GM23338 (cell line): ENCODE data around the gene NEURL1. TPM values are rescaled to one million over a fixed set of nuclear protein-coding genes. Genes with fewer than 3 reads are reported as not detected.

Experiments
- ATAC-seq: fragments of 200-7000 bp; cut with Tn5 transposase; 3 replicates; pipeline ENCODE4 v1.9.1; 2020
- DNase-seq: peaks from one replicate; pipeline ENCODE4 v3.0.0-alpha.2; 2015; ENCODE audit warnings: low spot score
- H2AFZ ChIP-seq: fragments of 200-600 bp; sonication (generic); 2 replicates; pipeline ENCODE4 v1.8.0; 2016; ENCODE audit warnings: antibody characterized with exemption, mild to moderate bottlenecking, moderate library complexity
- H3F3A ChIP-seq: fragments of 200-600 bp; sonication (generic); replicated peaks from 2 replicates; pipeline ENCODE4 v1.8.0; 2017; ENCODE audit warnings: antibody characterized with exemption, mixed run types, low read depth
- H3K27ac ChIP-seq: fragments of 200-600 bp; sonication (generic); 2 replicates; pipeline ENCODE4 v1.6.1; 2016; ENCODE audit warnings: low read depth
- H3K27me3 ChIP-seq: fragments of 200-600 bp; sonication (generic); 2 replicates; pipeline ENCODE4 v1.8.0; 2016; ENCODE audit warnings: mild to moderate bottlenecking, mixed run types, moderate library complexity; ENCODE audit not compliant: insufficient read depth
- H3K36me3 ChIP-seq: fragments of 200-600 bp; sonication (generic); 2 replicates; pipeline ENCODE4 v1.8.0; 2016; ENCODE audit warnings: mild to moderate bottlenecking; ENCODE audit not compliant: insufficient read depth
- H3K4me1 ChIP-seq: fragments of 200-600 bp; sonication (generic); 2 replicates; pipeline ENCODE4 v1.8.0; 2016; ENCODE audit warnings: mild to moderate bottlenecking, moderate library complexity; ENCODE audit not compliant: insufficient read depth
- H3K4me2 ChIP-seq: fragments of 200-600 bp; sonication (generic); 2 replicates; pipeline ENCODE4 v1.7.1; 2017; ENCODE audit warnings: mixed run types
- H3K4me3 ChIP-seq: fragments of 200-600 bp; sonication (generic); 2 replicates; pipeline ENCODE4 v1.6.1; 2016; ENCODE audit warnings: mixed run types
- H3K79me2 ChIP-seq: fragments of 200-600 bp; sonication (generic); replicated peaks from 2 replicates; pipeline ENCODE4 v1.8.0; 2017; ENCODE audit warnings: mild to moderate bottlenecking; ENCODE audit not compliant: insufficient read depth
- H3K9me2 ChIP-seq: fragments of 200-600 bp; sonication (generic); 2 replicates; pipeline ENCODE4 v1.8.0; 2017; ENCODE audit not compliant: insufficient read depth
- H4K20me1 ChIP-seq: fragments of 200-600 bp; sonication (generic); replicated peaks from 2 replicates; pipeline ENCODE4 v1.8.0; 2017; ENCODE audit warnings: mild to moderate bottlenecking; ENCODE audit not compliant: insufficient read depth
- H3K27ac Mint-ChIP-seq: 2 replicates; pipeline ENCODE4 v1.8.0; 2020; ENCODE audit warnings: inconsistent platforms, mild to moderate bottlenecking, moderate library complexity, mixed read lengths
- H3K27me3 Mint-ChIP-seq: 3 replicates; pipeline ENCODE4 v1.8.0; 2022; ENCODE audit warnings: low read depth, mild to moderate bottlenecking, moderate library complexity, mixed read lengths, inconsistent platforms; ENCODE audit not compliant: insufficient read depth, poor library complexity
- H3K36me3 Mint-ChIP-seq: 3 replicates; pipeline ENCODE4 v1.8.0; 2021; ENCODE audit warnings: low read depth, mild to moderate bottlenecking, inconsistent platforms, moderate library complexity, mixed read lengths
- H3K4me1 Mint-ChIP-seq: 3 replicates; pipeline ENCODE4 v1.8.0; 2020; ENCODE audit warnings: mild to moderate bottlenecking, inconsistent platforms, mixed read lengths
- H3K4me3 Mint-ChIP-seq: 3 replicates; pipeline ENCODE4 v1.8.0; 2021; ENCODE audit warnings: moderate library complexity, mild to moderate bottlenecking, inconsistent platforms, mixed read lengths
- H3K9me3 Mint-ChIP-seq: 3 replicates; pipeline ENCODE4 v1.8.0; 2020; ENCODE audit warnings: moderate library complexity, mild to moderate bottlenecking, inconsistent platforms, mixed read lengths
- CTCF ChIP-seq, 2 experiments: fragments of 200-600 bp in 1 of 2; sonication (generic) in 1 of 2; conservative IDR thresholded peaks; 2 replicates each; pipeline versions ENCODE4 v1.5.1 to v1.6.1; 2016 to 2017; ENCODE audit warnings: antibody characterized with exemption in 2 of 2, low read depth in 2 of 2, mild to moderate bottlenecking in 2 of 2, moderate library complexity in 1 of 2
- EZH2 ChIP-seq: fragments of 200-600 bp; sonication (generic); IDR thresholded peaks from one replicate; pipeline ENCODE4 v1.8.0; 2017; ENCODE audit warnings: antibody characterized with exemption, mild to moderate bottlenecking, low read depth; ENCODE audit not compliant: unreplicated experiment
- EZH2phosphoT487 ChIP-seq: fragments of 200-600 bp; sonication (generic); IDR thresholded peaks from one replicate; pipeline ENCODE4 v1.8.1; 2018; ENCODE audit warnings: antibody characterized with exemption; ENCODE audit not compliant: unreplicated experiment
- NANOG ChIP-seq: IDR thresholded peaks from 2 replicates; pipeline ENCODE4 v1.6.1; 2016; ENCODE audit warnings: antibody characterized with exemption, borderline replicate concordance
- STAT1 ChIP-seq: IDR thresholded peaks from one replicate; pipeline ENCODE4 v1.6.1; 2016; ENCODE audit warnings: antibody characterized with exemption; ENCODE audit not compliant: unreplicated experiment
- ZNF114 ChIP-seq: fragments of 250-450 bp; sonication (Bioruptor Pico); IDR thresholded peaks from 2 replicates; pipeline ENCODE4 v1.5.0; 2020; ENCODE audit warnings: mild to moderate bottlenecking, moderate library complexity
- ZNF331 ChIP-seq: fragments of 250-450 bp; sonication (Bioruptor Pico); IDR thresholded peaks from 2 replicates; pipeline ENCODE4 v1.5.0; 2020; ENCODE audit warnings: low read depth, mild to moderate bottlenecking, moderate library complexity
- polyA plus RNA-seq: library from polyadenylated mRNA; unstranded; fragments of >200 nt; fragmentation: Nextera tagmentation; extraction: Ambion mirVana; gene quantifications from 2 replicates; pipeline ENCODE4 v1.2.1, GENCODE V29; 2016
- total RNA-seq: library from RNA; depleted of rRNA; stranded (reverse); fragments of >200 nt; shearing (Covaris generic); gene quantifications from 2 replicates; pipeline ENCODE4 v1.2.3, GENCODE V29; 2014

Gene NEURL1
- total and polyA plus RNA-seq, 2 experiments from 2014 or later, result 0.82 to 1.1 TPM

GRCh38 chr10:103445366-103445765 is 48.1 kb upstream of the NEURL1 start:
- H3K4me1 Mint-ChIP-seq, result peaks cover under 1% of the 10 kb centered on the region; the same call in 1 of the 3 replicates
- DNase-seq (no peak), ATAC-seq (no peak)
- peaks cover 46% of the 10 kb centered on the region for H3K36me3 ChIP-seq
- TF ChIP-seq CTCF (conservative IDR thresholded peaks at IDR 0.05; ENCODE audit: low read depth in 2 of 2) (no peak), NANOG (no peak), EZH2phosphoT487 (no peak), ZNF331 (CRISPR knock-in tag) (no peak), STAT1 (no peak), ZNF114 (no peak), EZH2 (no peak)
- H3K9me2 ChIP-seq, result no peaks in the 10 kb centered on the region
- no peaks in the 10 kb centered on the region for H3K27me3 ChIP-seq
- H3K27ac Mint-ChIP-seq, result no peak overlapping the region
- H3K4me1 ChIP-seq, result no peaks in the 10 kb centered on the region
- no peaks in the 10 kb centered on the region for H3F3A ChIP-seq
- no peak overlapping the region for H3K27ac ChIP-seq
- H3K4me3 ChIP-seq, result no peak overlapping the region
- H3K4me3 Mint-ChIP-seq, result no peak overlapping the region
- H2AFZ ChIP-seq, result no peak overlapping the region
- H3K27me3 Mint-ChIP-seq, result peaks cover 8% of the 10 kb centered on the region
- no peaks in the 10 kb centered on the region for H3K79me2 ChIP-seq
- H4K20me1 ChIP-seq, result no peaks in the 10 kb centered on the region
- H3K4me2 ChIP-seq, result no peak overlapping the region
- peaks cover 78% of the 10 kb centered on the region for H3K36me3 Mint-ChIP-seq
- no peaks in the 10 kb centered on the region; the same call in 2 of the 3 replicates for H3K9me3 Mint-ChIP-seq

GRCh38 chr10:103445767-103446567 is 47.5 kb upstream of the NEURL1 start:
- Histone ChIP-seq H3K9me2 (no peaks in the 10 kb centered on the region), H3K27me3 (no peaks in the 10 kb centered on the region), H3K79me2 (no peaks in the 10 kb centered on the region), H3K4me1 (no peaks in the 10 kb centered on the region), H4K20me1 (no peaks in the 10 kb centered on the region; the same call in 1 of the 2 replicates), H3K4me2 (no peak overlapping the region), H3K4me3 (no peak overlapping the region), H3F3A (no peaks in the 10 kb centered on the region), H2AFZ (no peak overlapping the region), H3K36me3 (peaks cover 42% of the 10 kb centered on the region), H3K27ac (no peak overlapping the region)
- DNase-seq (no peak), ATAC-seq (no peak)
- no peak for TF ChIP-seq CTCF (conservative IDR thresholded peaks at IDR 0.05; ENCODE audit: low read depth in 2 of 2)
- Mint-ChIP-seq H3K4me1 (peaks cover 7% of the 10 kb centered on the region; the same call in 2 of the 3 replicates), H3K36me3 (peaks cover 74% of the 10 kb centered on the region), H3K27me3 (peaks cover 12% of the 10 kb centered on the region), H3K27ac (no peak overlapping the region), H3K9me3 (no peaks in the 10 kb centered on the region; the same call in 2 of the 3 replicates), H3K4me3 (no peak overlapping the region)
